T-helper 2 cell treated with Interferon-gamma antibody and Interleukin-4, amounts not matched to agents 100 ng/mL and 5 ng/mL, for 36 hours (primary cell): ENCODE measurements around the gene FFAR1. TPM values are rescaled to one million over a fixed set of nuclear protein-coding genes. Genes with fewer than 3 reads are reported as not detected.

Experiments
- intact Hi-C: fragments of 100-400 bp; cut with micrococcal nuclease; formaldehyde crosslinking; loops from one replicate; pipeline ENCODE4 v1.15.1; 2023
- total RNA-seq: library from RNA; stranded (reverse); gene quantifications from 2 replicates; pipeline ENCODE4 v1.2.3, GENCODE V29; 2022

Gene FFAR1
- total RNA-seq, 1 donor from 2014 or later: not detected

- intact Hi-C loops: no loop called here
These were observed 32.7 kb upstream of the FFAR1 start for GRCh38 chr19:35314858-35315470.

GRCh38 chr19:35315883-35316282, 31.8 kb upstream of the FFAR1 start:
- intact Hi-C loops: no loop called here

GRCh38 chr19:35316560-35316959, 31.1 kb upstream of the FFAR1 start:
- intact Hi-C loops: no loop called here

- intact Hi-C loops: no loop called here
These were observed 30.1 kb upstream of the FFAR1 start for GRCh38 chr19:35317464-35318043.

GRCh38 chr19:35318679-35319448, 28.8 kb upstream of the FFAR1 start:
- intact Hi-C loops: no loop called here

GRCh38 chr19:35320065-35320713, 27.5 kb upstream of the FFAR1 start:
- intact Hi-C loops: no loop called here

- intact Hi-C loops: no loop called here
These were observed 26.4 kb upstream of the FFAR1 start for GRCh38 chr19:35321291-35321690.

- intact Hi-C loops: no loop called here
These were observed 25.7 kb upstream of the FFAR1 start for GRCh38 chr19:35322014-35322413.

- intact Hi-C loops: no loop called here
These were observed 20.1 kb upstream of the FFAR1 start for GRCh38 chr19:35327642-35328041.

GRCh38 chr19:35328851-35329285, 18.8 kb upstream of the FFAR1 start, which contains the start of gene CD22:
TSS of gene CD22 (plus strand) at chr19:35329187. CDS start at chr19:35332041, 2,854 bp downstream.
- intact Hi-C loops: no loop called here

GRCh38 chr19:35329323-35329722, 18.4 kb upstream of the FFAR1 start:
- intact Hi-C loops: no loop called here

- intact Hi-C loops: no loop called here
These were observed 17.2 kb upstream of the FFAR1 start for GRCh38 chr19:35330475-35330874.

GRCh38 chr19:35331551-35332214, 16.0 kb upstream of the FFAR1 start:
- intact Hi-C loops: no loop called here

GRCh38 chr19:35332817-35333216, 14.9 kb upstream of the FFAR1 start:
- intact Hi-C loops: no loop called here

GRCh38 chr19:35334144-35334753, 13.5 kb upstream of the FFAR1 start:
- intact Hi-C loops: no loop called here

GRCh38 chr19:35336166-35336955, 11.3 kb upstream of the FFAR1 start:
- intact Hi-C loops: no loop called here

GRCh38 chr19:35337097-35337983, 10.4 kb upstream of the FFAR1 start:
- intact Hi-C loops: no loop called here

- intact Hi-C loops: no loop called here
These were observed 9.8 kb upstream of the FFAR1 start for GRCh38 chr19:35337984-35338296.

GRCh38 chr19:35340431-35340830, 7.3 kb upstream of the FFAR1 start:
- intact Hi-C loops: no loop called here
